OCI-LY1 (cell line): ENCODE data around the gene VPS72.

Experiments used
- H2AFZ ChIP-seq: fragments of 200-600 bp; sonication (generic), shearing (Covaris generic); 2 replicates; pipeline ENCODE4 v1.6.0; 2014; ENCODE audit warnings: antibody characterized with exemption, mild to moderate bottlenecking, low read length
- H3F3A ChIP-seq: fragments of 200-600 bp; sonication (generic), shearing (Covaris generic); 2 replicates; pipeline ENCODE4 v1.6.0; 2014; ENCODE audit warnings: mild to moderate bottlenecking, antibody characterized with exemption, low read length, moderate library complexity; ENCODE audit not compliant: insufficient read depth
- H3K27ac ChIP-seq: fragments of 200-600 bp; sonication (generic); 2 replicates; pipeline ENCODE4 v1.5.1; 2014; ENCODE audit warnings: low read length, mixed run types, mild to moderate bottlenecking, low read depth; ENCODE audit not compliant: poor library complexity, severe bottlenecking
- H3K27me3 ChIP-seq: fragments of 200-600 bp; sonication (generic); 2 replicates; pipeline ENCODE4 v1.6.0; 2014; ENCODE audit warnings: antibody characterized with exemption, mild to moderate bottlenecking, low read length, moderate library complexity; ENCODE audit not compliant: insufficient read depth
- H3K36me3 ChIP-seq: fragments of 200-600 bp; sonication (generic); 2 replicates; pipeline ENCODE4 v1.6.1; 2014; ENCODE audit warnings: mild to moderate bottlenecking, antibody characterized with exemption, low read length, moderate library complexity, mixed read lengths; ENCODE audit not compliant: insufficient read depth
- H3K4me1 ChIP-seq: fragments of 200-600 bp; sonication (generic); 2 replicates; pipeline ENCODE4 v1.5.1; 2014; ENCODE audit warnings: mild to moderate bottlenecking, low read length, moderate library complexity; ENCODE audit not compliant: insufficient read depth, severe bottlenecking
- H3K4me2 ChIP-seq: fragments of 200-600 bp; sonication (generic), shearing (Covaris generic); 2 replicates; pipeline ENCODE4 v1.6.1; 2014; ENCODE audit warnings: low read length
- H3K4me3 ChIP-seq: fragments of 200-600 bp; sonication (generic); 2 replicates; pipeline ENCODE4 v1.5.1; 2014; ENCODE audit warnings: low read length, low read depth, mild to moderate bottlenecking, mixed read lengths; ENCODE audit not compliant: poor library complexity, severe bottlenecking
- H3K79me2 ChIP-seq: fragments of 200-600 bp; shearing (Covaris generic); 2 replicates; pipeline ENCODE4 v1.6.1; 2016; ENCODE audit warnings: mixed run types, low read length, mixed read lengths; ENCODE audit not compliant: insufficient read depth
- H3K9ac ChIP-seq: fragments of 200-600 bp; sonication (generic), shearing (Covaris generic); 2 replicates; pipeline ENCODE4 v1.6.1; 2014; ENCODE audit warnings: mild to moderate bottlenecking, low read length, mixed read lengths
- H3K9me2 ChIP-seq: fragments of 200-600 bp; sonication (generic), shearing (Covaris generic); 2 replicates; pipeline ENCODE4 v1.6.1; 2014; ENCODE audit warnings: low read depth, mild to moderate bottlenecking, low read length, mixed read lengths
- H3K9me3 ChIP-seq: fragments of 200-600 bp; shearing (Covaris generic); 2 replicates; pipeline ENCODE4 v1.6.1; 2014; ENCODE audit warnings: low read length, mixed read lengths
- H4K20me1 ChIP-seq: fragments of 200-600 bp; sonication (generic), shearing (Covaris generic); 2 replicates; pipeline ENCODE4 v1.6.0; 2016; ENCODE audit warnings: mild to moderate bottlenecking, low read length; ENCODE audit not compliant: insufficient read depth
- CTCF ChIP-seq: fragments of 200-600 bp; sonication (generic), shearing (Covaris generic); IDR thresholded peaks from 2 replicates; pipeline ENCODE4 v1.5.1; 2017; ENCODE audit warnings: mild to moderate bottlenecking, antibody characterized with exemption, low read length, moderate library complexity, mixed read lengths
- EZH2 ChIP-seq: fragments of 200-600 bp; sonication (generic), shearing (Covaris generic); IDR thresholded peaks from 2 replicates; pipeline ENCODE4 v1.8.0; 2017; ENCODE audit warnings: borderline replicate concordance, mixed run types, mild to moderate bottlenecking, antibody characterized with exemption, low read length, moderate library complexity, mixed read lengths

Gene VPS72

GRCh38 chr1:151171190-151171589, 18.8 kb downstream of the VPS72 start:
- Histone ChIP-seq H4K20me1 (no peaks in the 10 kb centered on the region), H3K9ac (no peak overlapping the region), H3F3A (no peaks in the 10 kb centered on the region), H2AFZ (no peak overlapping the region), H3K4me3 (no peak overlapping the region), H3K4me1 (peaks cover 10% of the 10 kb centered on the region), H3K9me2 (no peaks in the 10 kb centered on the region), H3K4me2 (no peak overlapping the region), H3K79me2 (no peaks in the 10 kb centered on the region; the same call in 1 of the 2 replicates), H3K9me3 (no peaks in the 10 kb centered on the region), H3K36me3 (peaks cover 46% of the 10 kb centered on the region; the same call in 1 of the 2 replicates), H3K27ac (no peak overlapping the region), H3K27me3 (no peaks in the 10 kb centered on the region)
- no peak for TF ChIP-seq EZH2
- TF ChIP-seq CTCF, result no peak

- Histone ChIP-seq H3K27ac (no peak overlapping the region), H3K4me1 (peaks cover 27% of the 10 kb centered on the region), H3K9me2 (no peaks in the 10 kb centered on the region), H3K9ac (peak overlapping the region; percentile 82), H3K79me2 (no peaks in the 10 kb centered on the region; the same call in 1 of the 2 replicates), H3K27me3 (no peaks in the 10 kb centered on the region), H3K4me2 (peak overlapping the region; percentile 80), H4K20me1 (no peaks in the 10 kb centered on the region), H2AFZ (no peak overlapping the region), H3F3A (no peaks in the 10 kb centered on the region), H3K9me3 (no peaks in the 10 kb centered on the region), H3K36me3 (peaks cover 25% of the 10 kb centered on the region; the same call in 1 of the 2 replicates), H3K4me3 (peak overlapping the region; percentile 76)
- TF ChIP-seq EZH2 (no peak), CTCF (no peak)
Observed at GRCh38 chr1:151167116-151167515, 22.9 kb downstream of the VPS72 start.

GRCh38 chr1:151166505-151166956, 23.5 kb downstream of the VPS72 start:
- H4K20me1 ChIP-seq, result no peaks in the 10 kb centered on the region
- peak overlapping the region; percentile 76 for H3K4me3 ChIP-seq
- no peaks in the 10 kb centered on the region for H3K27me3 ChIP-seq
- H3F3A ChIP-seq, result no peaks in the 10 kb centered on the region
- TF ChIP-seq EZH2 (no peak), CTCF (no peak)
- H3K36me3 ChIP-seq, result peaks cover 25% of the 10 kb centered on the region; the same call in 1 of the 2 replicates
- peak overlapping the region; percentile 10 for H3K27ac ChIP-seq
- H3K9ac ChIP-seq, result peak overlapping the region; percentile 82
- H3K4me1 ChIP-seq, result peaks cover 27% of the 10 kb centered on the region
- no peaks in the 10 kb centered on the region for H3K9me2 ChIP-seq
- peak overlapping the region; percentile 80 for H3K4me2 ChIP-seq
- H3K79me2 ChIP-seq, result no peaks in the 10 kb centered on the region; the same call in 1 of the 2 replicates
- no peaks in the 10 kb centered on the region for H3K9me3 ChIP-seq
- H2AFZ ChIP-seq, result no peak overlapping the region
